HCT116 (cell line): ENCODE results near the gene PKN2. TPM values are rescaled to one million over a fixed set of nuclear protein-coding genes. Genes with fewer than 3 reads are reported as not detected.

Experiments
- ATAC-seq: fragments of 200-7000 bp; cut with Tn5 transposase; 2 replicates; pipeline ENCODE4 v1.9.1; 2020; ENCODE audit warnings: mild to moderate bottlenecking, moderate library complexity
- BruUV-seq: library from RNA; stranded (reverse); fragments of 400-500 nt; replicated peaks from 2 replicates; lab custom pipeline; 2021; lab: Mats Ljungman, UMichigan
- CTCF ChIA-PET: fragments of 300-600 bp; sonication (Branson Sonifier 250); formaldehyde crosslinking; loops from one replicate; lab custom pipeline; 2021; ENCODE audit warnings: antibody characterized with exemption; lab: Charles Lee
- POLR2A ChIA-PET: fragments of 300-600, 350-600 bp; sonication (Branson Sonifier 250); formaldehyde crosslinking; loops from one replicate; lab custom pipeline; 2021; ENCODE audit warnings: antibody characterized with exemption; lab: Charles Lee
- RAD21 ChIA-PET, 2 experiments: fragments of 300-600 bp; sonication (Branson Sonifier 250); formaldehyde crosslinking; loops; one replicate each; lab custom pipeline; 2023; ENCODE audit warnings: low total read pairs in 2 of 2; ENCODE audit not compliant: uncharacterized antibody in 2 of 2, unreplicated experiment in 2 of 2, low non-redundant PET in 1 of 2; lab: Charles Lee
- DNase-seq: peaks from one replicate; pipeline ENCODE4 v3.0.0-alpha.2; 2010; ENCODE audit warnings: low read depth, low spot score
- H2AFZ ChIP-seq: fragments of 200-600 bp; shearing (Covaris generic), sonication (generic); 2 replicates; pipeline ENCODE4 v1.6.1; 2017; ENCODE audit warnings: low read depth, mixed run types, mixed read lengths, antibody characterized with exemption, low read length; ENCODE audit not compliant: poor library complexity, severe bottlenecking
- H3K27ac ChIP-seq: 2 replicates; pipeline ENCODE4 v1.5.1; 2012; ENCODE audit warnings: low read depth, low read length
- H3K27me3 ChIP-seq: fragments of 200-600 bp; sonication (generic); 2 replicates; pipeline ENCODE4 v1.6.1; 2016; ENCODE audit warnings: mixed run types, low read length, mixed read lengths; ENCODE audit not compliant: insufficient read depth
- H3K36me3 ChIP-seq, 2 experiments: fragments of 200-500 bp in 1 of 2; fragments of 200-600 bp in 1 of 2; sonication (Bioruptor generic) in 1 of 2; sonication (generic) in 1 of 2; 2 replicates each; pipeline versions ENCODE4 v1.5.1 to v1.6.1; 2014 to 2016; ENCODE audit warnings: low read length in 2 of 2, inconsistent platforms in 1 of 2, mixed read lengths in 1 of 2, mixed run types in 1 of 2; ENCODE audit not compliant: insufficient read depth in 2 of 2, control insufficient read depth in 1 of 2
- H3K4me1 ChIP-seq, 2 experiments: fragments of 200-600 bp in 1 of 2; sonication (generic) in 1 of 2; 2 replicates each; pipeline versions ENCODE4 v1.5.1 to v1.6.1; 2012 to 2017; ENCODE audit warnings: low read length in 2 of 2, inconsistent platforms in 1 of 2, mild to moderate bottlenecking in 1 of 2, mixed read lengths in 1 of 2, mixed run types in 1 of 2, moderate library complexity in 1 of 2; ENCODE audit not compliant: insufficient read depth in 2 of 2, control insufficient read depth in 1 of 2
- H3K4me2 ChIP-seq: fragments of 200-600 bp; sonication (generic); 2 replicates; pipeline ENCODE4 v1.6.1; 2017; ENCODE audit warnings: mixed run types, low read length, mixed read lengths
- H3K4me3 ChIP-seq, 2 experiments: fragments of 200-600 bp in 1 of 2; sonication (generic) in 1 of 2; replicated peaks in 1 of 2; 2 replicates each; pipeline ENCODE4 v1.5.1; 2011 to 2016; ENCODE audit warnings: low read length in 2 of 2, control low read depth in 1 of 2, low read depth in 1 of 2, mild to moderate bottlenecking in 1 of 2, mixed read lengths in 1 of 2, mixed run types in 1 of 2
- H3K79me2 ChIP-seq: fragments of 200-600 bp; sonication (generic); 2 replicates; pipeline ENCODE4 v1.6.1; 2017; ENCODE audit warnings: mild to moderate bottlenecking, mixed run types, low read length, moderate library complexity, mixed read lengths; ENCODE audit not compliant: insufficient read depth
- H3K9ac ChIP-seq: fragments of 200-600 bp; sonication (generic); 2 replicates; pipeline ENCODE4 v1.6.1; 2016; ENCODE audit warnings: low read length, mixed read lengths
- H3K9me2 ChIP-seq: fragments of 200-600 bp; sonication (generic), shearing (Covaris generic); 2 replicates; pipeline ENCODE4 v1.6.1; 2017; ENCODE audit warnings: mixed run types, mild to moderate bottlenecking, moderate library complexity; ENCODE audit not compliant: insufficient read depth
- H3K9me3 ChIP-seq, 2 experiments: fragments of 200-500 bp in 1 of 2; fragments of 200-600 bp in 1 of 2; sonication (Bioruptor generic) in 1 of 2; sonication (generic) in 1 of 2; 2 replicates each; pipeline ENCODE4 v1.6.1; 2014 to 2017; ENCODE audit warnings: low read length in 2 of 2, mixed read lengths in 2 of 2, inconsistent platforms in 1 of 2, low read depth in 1 of 2, mild to moderate bottlenecking in 1 of 2, mixed run types in 1 of 2, moderate library complexity in 1 of 2; ENCODE audit not compliant: control insufficient read depth in 1 of 2, insufficient read depth in 1 of 2
- H4K20me1 ChIP-seq: fragments of 200-600 bp; sonication (generic), shearing (Covaris generic); 2 replicates; pipeline ENCODE4 v1.6.1; 2017; ENCODE audit warnings: mixed run types, mild to moderate bottlenecking, moderate library complexity; ENCODE audit not compliant: insufficient read depth
- EZH2 ChIP-seq: fragments of 200-600 bp; sonication (generic); IDR thresholded peaks from 2 replicates; pipeline ENCODE4 v1.6.1; 2017; ENCODE audit warnings: antibody characterized with exemption, mixed run types
- EZH2phosphoT487 ChIP-seq: fragments of 200-600 bp; IDR thresholded peaks from 2 replicates; pipeline ENCODE4 v1.6.1; 2018; ENCODE audit warnings: antibody characterized with exemption, borderline replicate concordance
- FOSL1 ChIP-seq: IDR thresholded peaks from 2 replicates; pipeline ENCODE4 v1.6.1; 2012; ENCODE audit warnings: low read depth
- MAX ChIP-seq: IDR thresholded peaks from 2 replicates; pipeline ENCODE4 v1.6.1; 2012
- POLR2AphosphoS5 ChIP-seq: IDR thresholded peaks from 2 replicates; pipeline ENCODE4 v1.6.1; 2011; ENCODE audit warnings: mild to moderate bottlenecking, low read depth, low read length, moderate library complexity
- RAD21 ChIP-seq: IDR thresholded peaks from 2 replicates; pipeline ENCODE4 v1.6.1; 2012; ENCODE audit warnings: low read depth, mild to moderate bottlenecking
- SP1 ChIP-seq: IDR thresholded peaks from 2 replicates; pipeline ENCODE4 v1.6.1; 2012; ENCODE audit warnings: low read depth
- SRF ChIP-seq: IDR thresholded peaks from 2 replicates; pipeline ENCODE4 v1.6.1; 2012; ENCODE audit warnings: low read depth
- YY1 ChIP-seq: IDR thresholded peaks from 2 replicates; pipeline ENCODE4 v1.6.1; 2011; ENCODE audit warnings: low read length, low read depth, moderate library complexity, mild to moderate bottlenecking; ENCODE audit not compliant: insufficient replicate concordance; ENCODE audit errors: extremely low read depth
- intact Hi-C: fragments of 100-400 bp; cut with micrococcal nuclease; formaldehyde crosslinking; loops from 2 replicates; pipeline ENCODE4 v1.10.0; 2022
- total RNA-seq: library from RNA; stranded (reverse); gene quantifications from one replicate; pipeline ENCODE4 v1.2.1, GENCODE V29; 2021; ENCODE audit not compliant: unreplicated experiment
- TF ChIP-seq, protein P1 (sequence below): IDR thresholded peaks from 2 replicates; pipeline ENCODE4 v1.6.1; 2011; ENCODE audit warnings: mild to moderate bottlenecking, low read length, moderate library complexity; ENCODE audit not compliant: insufficient replicate concordance; ENCODE audit errors: extremely low read depth
- TF ChIP-seq, protein P2 (sequence below): IDR thresholded peaks from 2 replicates; pipeline ENCODE4 v1.6.1; 2012; ENCODE audit warnings: low read depth

PKN2 gene
- total RNA-seq, 1 experiment from 2014 or later, result 44.3 TPM

DNA sequence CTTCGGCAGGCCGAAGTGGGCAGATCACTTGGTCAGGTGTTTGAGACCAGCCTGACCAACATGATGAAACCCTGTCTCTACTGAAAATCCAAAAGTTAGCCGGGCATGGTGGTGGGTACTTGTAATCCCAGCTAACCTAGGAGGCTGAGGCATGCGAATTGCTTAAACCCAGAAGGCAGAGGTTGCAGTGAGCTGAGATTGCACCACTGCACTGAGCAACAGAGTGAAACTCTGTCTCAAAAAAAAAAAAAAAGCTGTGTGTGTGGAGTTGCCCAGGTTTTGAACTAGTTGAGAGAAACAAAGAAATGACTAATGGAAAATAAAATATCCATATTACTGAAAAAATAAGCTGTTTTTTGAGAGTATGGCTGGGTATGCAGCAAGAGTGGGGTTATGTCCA, 107.1 kb downstream of the PKN2 start:
- intact Hi-C loops, result no loop called here
- H3K27ac ChIP-seq, result no peak overlapping the region
- no peaks in the 10 kb centered on the region for H3K4me1 ChIP-seq
- H3K36me3 ChIP-seq, result peaks cover 0 to 6% of the 10 kb centered on the region in 2 experiments; a peak in 1 of 4 replicates
- no peaks in the 10 kb centered on the region for H3K27me3 ChIP-seq
- ChIA-PET CTCF (no interaction called here), POLR2A (no interaction called here), RAD21 (no interaction called here)
- no peak for DNase-seq
- H3K9me3 ChIP-seq, result no peaks in the 10 kb centered on the region
- no peaks in the 10 kb centered on the region for H3K9me2 ChIP-seq
- TF ChIP-seq RAD21, result no peak
- no peak for TF ChIP-seq FOSL1
- TF ChIP-seq, protein P1, sequence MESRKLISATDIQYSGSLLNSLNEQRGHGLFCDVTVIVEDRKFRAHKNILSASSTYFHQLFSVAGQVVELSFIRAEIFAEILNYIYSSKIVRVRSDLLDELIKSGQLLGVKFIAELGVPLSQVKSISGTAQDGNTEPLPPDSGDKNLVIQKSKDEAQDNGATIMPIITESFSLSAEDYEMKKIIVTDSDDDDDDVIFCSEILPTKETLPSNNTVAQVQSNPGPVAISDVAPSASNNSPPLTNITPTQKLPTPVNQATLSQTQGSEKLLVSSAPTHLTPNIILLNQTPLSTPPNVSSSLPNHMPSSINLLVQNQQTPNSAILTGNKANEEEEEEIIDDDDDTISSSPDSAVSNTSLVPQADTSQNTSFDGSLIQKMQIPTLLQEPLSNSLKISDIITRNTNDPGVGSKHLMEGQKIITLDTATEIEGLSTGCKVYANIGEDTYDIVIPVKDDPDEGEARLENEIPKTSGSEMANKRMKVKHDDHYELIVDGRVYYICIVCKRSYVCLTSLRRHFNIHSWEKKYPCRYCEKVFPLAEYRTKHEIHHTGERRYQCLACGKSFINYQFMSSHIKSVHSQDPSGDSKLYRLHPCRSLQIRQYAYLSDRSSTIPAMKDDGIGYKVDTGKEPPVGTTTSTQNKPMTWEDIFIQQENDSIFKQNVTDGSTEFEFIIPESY, result no peak
- no peak for TF ChIP-seq SP1
- TF ChIP-seq, protein P2, sequence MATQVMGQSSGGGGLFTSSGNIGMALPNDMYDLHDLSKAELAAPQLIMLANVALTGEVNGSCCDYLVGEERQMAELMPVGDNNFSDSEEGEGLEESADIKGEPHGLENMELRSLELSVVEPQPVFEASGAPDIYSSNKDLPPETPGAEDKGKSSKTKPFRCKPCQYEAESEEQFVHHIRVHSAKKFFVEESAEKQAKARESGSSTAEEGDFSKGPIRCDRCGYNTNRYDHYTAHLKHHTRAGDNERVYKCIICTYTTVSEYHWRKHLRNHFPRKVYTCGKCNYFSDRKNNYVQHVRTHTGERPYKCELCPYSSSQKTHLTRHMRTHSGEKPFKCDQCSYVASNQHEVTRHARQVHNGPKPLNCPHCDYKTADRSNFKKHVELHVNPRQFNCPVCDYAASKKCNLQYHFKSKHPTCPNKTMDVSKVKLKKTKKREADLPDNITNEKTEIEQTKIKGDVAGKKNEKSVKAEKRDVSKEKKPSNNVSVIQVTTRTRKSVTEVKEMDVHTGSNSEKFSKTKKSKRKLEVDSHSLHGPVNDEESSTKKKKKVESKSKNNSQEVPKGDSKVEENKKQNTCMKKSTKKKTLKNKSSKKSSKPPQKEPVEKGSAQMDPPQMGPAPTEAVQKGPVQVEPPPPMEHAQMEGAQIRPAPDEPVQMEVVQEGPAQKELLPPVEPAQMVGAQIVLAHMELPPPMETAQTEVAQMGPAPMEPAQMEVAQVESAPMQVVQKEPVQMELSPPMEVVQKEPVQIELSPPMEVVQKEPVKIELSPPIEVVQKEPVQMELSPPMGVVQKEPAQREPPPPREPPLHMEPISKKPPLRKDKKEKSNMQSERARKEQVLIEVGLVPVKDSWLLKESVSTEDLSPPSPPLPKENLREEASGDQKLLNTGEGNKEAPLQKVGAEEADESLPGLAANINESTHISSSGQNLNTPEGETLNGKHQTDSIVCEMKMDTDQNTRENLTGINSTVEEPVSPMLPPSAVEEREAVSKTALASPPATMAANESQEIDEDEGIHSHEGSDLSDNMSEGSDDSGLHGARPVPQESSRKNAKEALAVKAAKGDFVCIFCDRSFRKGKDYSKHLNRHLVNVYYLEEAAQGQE, result no peak
- no peak for TF ChIP-seq MAX
- no peak for TF ChIP-seq YY1
- TF ChIP-seq POLR2AphosphoS5, result no peak
- no peak for TF ChIP-seq EZH2phosphoT487
- TF ChIP-seq EZH2, result no peak
- TF ChIP-seq SRF, result no peak
- no TSS peak for BruUV-seq
- H4K20me1 ChIP-seq, result no peaks in the 10 kb centered on the region
- H3K4me2 ChIP-seq, result no peak overlapping the region
- no peak overlapping the region for H2AFZ ChIP-seq
- ATAC-seq, result no peak
- H3K79me2 ChIP-seq, result no peaks in the 10 kb centered on the region
- no peak overlapping the region for H3K9ac ChIP-seq
- no peak overlapping the region for H3K4me3 ChIP-seq
